Activated CD8-positive, alpha-beta memory T cell treated with anti-CD3 and anti-CD28 coated beads, Interleukin-2, amount 50 U/mL, for 1 hour (primary cell): ENCODE data around the gene CIT.
"Not testable (repeated sequence)": the region's sequence is repeated elsewhere in the genome, so short reads cannot be mapped to it uniquely, and the experiment has no call there.

ENCODE experiments used
- DNase-seq: peaks from one replicate; pipeline ENCODE4 v3.0.0-alpha.2; 2020; ENCODE audit errors: extremely low read depth

CIT gene, protein sequence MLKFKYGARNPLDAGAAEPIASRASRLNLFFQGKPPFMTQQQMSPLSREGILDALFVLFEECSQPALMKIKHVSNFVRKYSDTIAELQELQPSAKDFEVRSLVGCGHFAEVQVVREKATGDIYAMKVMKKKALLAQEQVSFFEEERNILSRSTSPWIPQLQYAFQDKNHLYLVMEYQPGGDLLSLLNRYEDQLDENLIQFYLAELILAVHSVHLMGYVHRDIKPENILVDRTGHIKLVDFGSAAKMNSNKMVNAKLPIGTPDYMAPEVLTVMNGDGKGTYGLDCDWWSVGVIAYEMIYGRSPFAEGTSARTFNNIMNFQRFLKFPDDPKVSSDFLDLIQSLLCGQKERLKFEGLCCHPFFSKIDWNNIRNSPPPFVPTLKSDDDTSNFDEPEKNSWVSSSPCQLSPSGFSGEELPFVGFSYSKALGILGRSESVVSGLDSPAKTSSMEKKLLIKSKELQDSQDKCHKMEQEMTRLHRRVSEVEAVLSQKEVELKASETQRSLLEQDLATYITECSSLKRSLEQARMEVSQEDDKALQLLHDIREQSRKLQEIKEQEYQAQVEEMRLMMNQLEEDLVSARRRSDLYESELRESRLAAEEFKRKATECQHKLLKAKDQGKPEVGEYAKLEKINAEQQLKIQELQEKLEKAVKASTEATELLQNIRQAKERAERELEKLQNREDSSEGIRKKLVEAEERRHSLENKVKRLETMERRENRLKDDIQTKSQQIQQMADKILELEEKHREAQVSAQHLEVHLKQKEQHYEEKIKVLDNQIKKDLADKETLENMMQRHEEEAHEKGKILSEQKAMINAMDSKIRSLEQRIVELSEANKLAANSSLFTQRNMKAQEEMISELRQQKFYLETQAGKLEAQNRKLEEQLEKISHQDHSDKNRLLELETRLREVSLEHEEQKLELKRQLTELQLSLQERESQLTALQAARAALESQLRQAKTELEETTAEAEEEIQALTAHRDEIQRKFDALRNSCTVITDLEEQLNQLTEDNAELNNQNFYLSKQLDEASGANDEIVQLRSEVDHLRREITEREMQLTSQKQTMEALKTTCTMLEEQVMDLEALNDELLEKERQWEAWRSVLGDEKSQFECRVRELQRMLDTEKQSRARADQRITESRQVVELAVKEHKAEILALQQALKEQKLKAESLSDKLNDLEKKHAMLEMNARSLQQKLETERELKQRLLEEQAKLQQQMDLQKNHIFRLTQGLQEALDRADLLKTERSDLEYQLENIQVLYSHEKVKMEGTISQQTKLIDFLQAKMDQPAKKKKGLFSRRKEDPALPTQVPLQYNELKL (N-terminal part only)

GRCh38 chr12:119876761-119877638, at the start of gene CIT:
CIT (minus strand) TSS chr12:119877320; CDS start chr12:119876168, 1,152 bp downstream.
- DNase-seq: peak; percentile 57

DNA sequence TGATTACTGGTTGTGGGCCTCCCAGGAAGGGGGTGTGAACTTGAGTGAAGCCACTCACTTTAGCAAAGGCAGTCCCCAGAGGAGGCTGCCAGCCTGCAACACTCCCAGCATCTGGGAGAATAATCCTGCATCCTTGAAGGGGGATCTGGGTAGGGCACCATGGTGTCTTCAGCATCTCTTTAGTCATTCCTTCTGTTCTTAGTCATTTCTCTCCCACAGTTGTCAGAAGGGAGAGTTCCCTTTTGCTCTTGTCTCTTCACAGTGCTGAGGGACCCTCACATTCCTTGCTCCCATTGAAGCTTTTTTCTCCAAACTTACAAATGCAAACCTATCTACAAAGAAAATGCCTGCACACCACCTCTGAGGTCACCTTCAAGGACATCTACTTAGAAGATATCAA, 48.1 kb upstream of the CIT start:
- no peak for DNase-seq

- DNase-seq: no peak
Observed at GRCh38 chr12:119920064-119920463, 42.9 kb upstream of the CIT start.

- no peak for DNase-seq
Observed at GRCh38 chr12:119915894-119916510, 38.9 kb upstream of the CIT start.

- DNase-seq: no peak
Observed at GRCh38 chr12:119914666-119915065, 37.5 kb upstream of the CIT start.

- DNase-seq: no peak
Observed at GRCh38 chr12:119913536-119914330, 36.6 kb upstream of the CIT start.

DNA sequence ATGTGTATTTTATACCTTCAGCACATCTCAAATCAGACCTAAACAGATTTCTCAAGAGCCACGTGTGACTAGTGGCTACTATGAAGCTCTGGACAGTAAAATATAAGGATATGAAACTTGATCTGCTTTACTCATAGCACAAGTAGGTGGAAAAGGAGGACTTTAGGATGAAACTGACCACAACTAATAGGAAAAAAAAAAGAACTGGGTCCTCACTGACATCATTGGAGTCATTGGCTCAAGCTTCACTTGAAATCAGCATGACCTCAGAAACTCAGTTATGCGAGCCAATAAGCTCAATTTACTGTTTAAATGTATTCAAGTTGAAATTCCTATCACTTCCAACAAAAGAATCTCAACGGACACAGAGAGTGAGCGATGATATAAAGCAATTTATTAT, 34.1 kb upstream of the CIT start:
- no peak for DNase-seq

- DNase-seq: no peak
Observed at GRCh38 chr12:119910586-119910985, 33.5 kb upstream of the CIT start.

DNA sequence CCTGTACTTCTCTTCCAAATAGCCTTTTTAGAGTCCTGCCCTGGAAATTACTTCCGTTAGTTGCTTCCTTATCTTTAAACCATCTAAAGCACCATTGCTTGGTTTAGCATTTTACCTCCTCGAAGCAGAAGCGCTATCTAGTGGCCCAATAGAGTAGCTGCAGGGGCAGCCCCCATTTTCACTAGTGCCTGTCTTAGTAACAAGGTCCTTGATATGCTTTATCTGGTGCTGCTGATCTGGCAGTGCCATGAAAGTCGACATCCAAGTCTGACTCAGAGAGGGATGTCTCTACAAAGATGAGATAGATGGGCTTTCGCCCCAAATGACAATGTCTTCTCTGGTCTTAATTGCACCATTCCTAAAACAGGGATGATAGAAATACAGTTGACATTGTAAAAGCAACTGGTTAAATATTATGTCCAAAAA, 25.0 kb upstream of the CIT start:
- DNase-seq: peak; percentile 16

DNA sequence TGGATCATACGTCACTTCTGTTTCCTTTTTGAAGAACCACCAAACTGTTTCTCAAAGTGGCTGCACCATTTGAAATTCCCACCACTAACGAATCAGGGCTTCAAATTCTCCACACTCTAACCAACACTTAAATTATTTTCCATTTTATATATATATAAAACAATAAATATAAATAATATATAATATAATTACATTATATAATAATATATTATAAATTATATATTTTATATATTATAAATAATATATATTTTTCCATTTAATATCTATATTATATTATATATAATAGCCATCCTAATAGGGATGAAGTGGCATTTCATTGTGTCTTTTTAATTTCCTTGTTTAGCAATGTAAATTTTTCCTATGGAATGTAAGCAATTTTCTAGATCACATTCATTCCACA, 24.6 kb upstream of the CIT start:
- no peak for DNase-seq

GRCh38 chr12:119894916-119895315, 17.8 kb upstream of the CIT start:
- DNase-seq: no peak

DNA sequence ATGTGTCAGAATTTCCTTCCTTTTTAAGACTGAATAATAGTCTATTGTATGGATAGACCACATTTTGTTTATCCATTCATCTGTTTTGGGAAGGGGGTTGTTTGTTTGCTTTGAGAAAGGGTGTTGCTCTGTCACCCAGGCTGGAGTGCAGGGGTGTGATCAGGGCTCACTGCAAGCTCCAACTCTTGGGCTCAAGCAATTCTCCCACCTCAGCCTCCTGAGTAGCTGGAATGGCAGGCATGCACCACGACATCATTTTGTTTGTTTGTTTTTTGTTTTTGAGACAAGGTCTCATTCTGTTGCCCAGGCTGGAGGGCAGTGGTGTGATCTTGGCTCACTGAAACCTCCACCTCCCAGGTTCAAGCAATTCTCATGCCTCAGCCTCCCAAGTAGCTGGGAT, 15.5 kb upstream of the CIT start:
- not testable (repeated sequence) for DNase-seq

DNA sequence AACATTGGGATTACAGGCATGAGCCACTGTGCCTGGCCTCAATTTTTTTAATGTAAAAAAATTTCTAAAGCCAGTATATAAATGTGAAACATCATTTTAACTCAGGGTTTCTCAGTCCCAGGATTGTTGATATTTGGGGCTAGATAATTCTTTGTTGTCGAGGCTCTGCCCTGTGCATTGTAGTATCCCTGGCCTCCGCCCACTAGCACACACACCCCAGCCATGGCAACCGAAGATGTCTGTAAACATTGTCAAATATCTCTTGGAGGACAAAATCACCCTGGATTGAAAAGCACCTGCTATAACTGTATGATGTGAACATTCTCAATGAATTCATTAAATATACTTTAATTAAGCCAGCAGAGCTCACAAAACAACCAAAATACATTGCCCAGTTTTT, 8.4 kb upstream of the CIT start:
- no peak for DNase-seq

GRCh38 chr12:119883791-119884190, 6.7 kb upstream of the CIT start:
- not testable (repeated sequence) for DNase-seq

DNA sequence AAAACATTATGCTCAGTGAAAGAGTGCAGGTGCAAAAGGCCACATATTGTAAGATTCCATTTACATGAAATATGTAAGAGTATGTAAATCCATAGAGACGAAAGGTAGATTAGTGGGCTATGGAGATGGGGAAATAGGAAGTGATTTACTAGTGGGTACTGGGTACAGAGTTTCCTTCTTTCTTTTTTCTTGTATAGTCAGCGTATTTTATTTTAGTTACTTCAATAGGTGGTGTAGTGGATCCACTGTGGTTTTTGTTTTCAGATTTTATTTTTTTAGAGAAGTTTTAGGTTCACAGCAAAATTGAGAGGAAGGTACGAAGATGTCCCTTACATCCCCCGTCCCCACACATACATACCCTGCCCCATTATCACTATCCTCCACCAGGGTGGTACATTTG, 6.1 kb upstream of the CIT start:
- no peak for DNase-seq

DNA sequence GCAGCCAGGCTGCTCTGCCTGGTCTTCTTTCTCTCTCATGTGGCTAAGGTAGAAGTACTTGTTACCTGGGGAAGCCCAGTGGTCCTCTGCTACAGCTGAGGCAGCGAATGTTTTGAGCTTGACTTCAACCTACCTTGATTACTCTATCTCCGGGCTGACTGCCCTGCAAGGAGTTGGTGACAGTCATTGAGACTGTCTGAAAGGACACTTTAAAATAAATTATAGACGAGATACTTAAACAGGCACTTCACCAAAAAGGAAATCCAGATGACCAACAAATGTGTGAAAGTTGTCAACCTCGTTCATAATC, 474 bp upstream of the CIT start:
- DNase-seq: no peak

DNA sequence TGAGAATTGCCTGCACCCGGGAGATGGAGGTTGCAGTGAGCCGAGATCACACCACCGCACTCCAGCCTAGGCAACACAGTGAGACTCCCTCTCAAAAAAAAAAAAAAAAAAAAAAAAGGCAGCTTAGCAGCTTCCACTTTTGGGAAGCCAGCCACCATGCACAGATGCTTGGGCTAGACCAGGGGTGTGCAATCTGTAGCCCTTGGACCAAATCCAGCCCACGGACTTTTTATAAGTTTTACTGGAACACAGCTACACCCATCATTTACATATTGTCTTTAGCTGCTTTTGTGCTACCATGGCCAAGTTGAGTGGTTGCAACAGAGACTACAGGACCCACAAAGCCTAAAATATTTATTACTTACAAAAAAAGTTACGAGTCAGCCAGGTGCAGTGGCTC, 6.7 kb downstream of the CIT start:
- DNase-seq: no peak

- no peak for DNase-seq
Observed at GRCh38 chr12:119869720-119870119, 7.4 kb downstream of the CIT start.

- no peak for DNase-seq
Observed at GRCh38 chr12:119868992-119869391, 8.1 kb downstream of the CIT start.

DNA sequence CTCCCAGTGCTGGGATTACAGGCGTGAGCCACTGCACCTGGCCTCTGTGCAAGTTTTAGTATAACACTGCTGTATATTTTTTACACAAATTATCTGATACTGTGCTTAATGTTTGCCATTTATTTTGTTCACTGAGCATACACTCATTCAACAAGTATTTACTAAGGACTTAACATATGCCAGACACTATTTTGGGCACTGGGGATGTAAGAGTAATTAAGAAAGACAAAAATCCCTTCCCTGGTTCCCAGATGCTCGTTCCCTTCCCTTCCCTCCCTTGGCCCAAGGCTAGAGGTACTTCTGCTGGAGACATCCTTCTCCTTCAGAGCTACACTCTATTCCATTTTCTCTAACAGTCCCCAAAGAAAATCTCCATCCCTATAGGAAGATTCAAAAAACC, 12.5 kb downstream of the CIT start:
- no peak for DNase-seq
